HL-60 (cell line): ENCODE results near the gene XRCC5.
"Not testable (repeated sequence)": the region's sequence is repeated elsewhere in the genome, so short reads cannot be mapped to it uniquely, and the experiment has no call there.

Source experiments
- DNase-seq, 2 experiments: peaks; one replicate each; pipeline ENCODE4 v3.0.0-alpha.2; 2010 to 2020; ENCODE audit warnings: low read depth in 1 of 2, low spot score in 1 of 2
- H3K27ac ChIP-seq: fragments of 250-450 bp; sonication (Bioruptor Pico); replicated peaks from 2 replicates; pipeline ENCODE4 v1.5.1; 2020; ENCODE audit warnings: mild to moderate bottlenecking, moderate library complexity
- H3K27me3 ChIP-seq: fragments of 250-450 bp; sonication (Bioruptor Pico); 2 replicates; pipeline ENCODE4 v1.5.1; 2021; ENCODE audit warnings: mild to moderate bottlenecking, moderate library complexity; ENCODE audit not compliant: insufficient read depth, poor library complexity, severe bottlenecking
- H3K4me3 ChIP-seq: replicated peaks from 2 replicates; pipeline ENCODE4 v1.5.1; 2011; ENCODE audit warnings: mild to moderate bottlenecking, control low read depth, low read length; ENCODE audit not compliant: insufficient read depth
- CTCF ChIP-seq: IDR thresholded peaks from one replicate; pipeline ENCODE4 v1.5.1; 2011; ENCODE audit warnings: low read length, control low read depth, inconsistent platforms; ENCODE audit not compliant: insufficient read depth
- GABPA ChIP-seq: IDR thresholded peaks from 2 replicates; pipeline ENCODE4 v1.6.1; 2012; ENCODE audit warnings: low read depth
- POLR2AphosphoS5 ChIP-seq: IDR thresholded peaks from 2 replicates; pipeline ENCODE4 v1.6.1; 2012; ENCODE audit warnings: low read depth
- REST ChIP-seq: IDR thresholded peaks from 2 replicates; pipeline ENCODE4 v1.6.1; 2012; ENCODE audit warnings: low read depth; ENCODE audit not compliant: insufficient replicate concordance
- SPI1 ChIP-seq: IDR thresholded peaks from 2 replicates; pipeline ENCODE4 v1.6.1; 2012; ENCODE audit warnings: low read depth, mild to moderate bottlenecking, borderline replicate concordance

Gene XRCC5

GRCh38 chr2:216206041-216206703 lies 97.0 kb downstream of the XRCC5 start:
- H3K4me3 ChIP-seq = no peak overlapping the region
- TF ChIP-seq SPI1 (no peak), REST (no peak), CTCF (no peak), POLR2AphosphoS5 (no peak), GABPA (no peak)
- no peak overlapping the region for H3K27ac ChIP-seq
- no peaks in the 10 kb centered on the region for H3K27me3 ChIP-seq
- DNase-seq = no peak

GRCh38 chr2:216206821-216207220 lies 97.7 kb downstream of the XRCC5 start:
- no peak for DNase-seq
- Histone ChIP-seq H3K27ac (no peak overlapping the region), H3K27me3 (no peaks in the 10 kb centered on the region), H3K4me3 (no peak overlapping the region)
- TF ChIP-seq POLR2AphosphoS5 (no peak), GABPA (no peak), SPI1 (no peak)

GRCh38 chr2:216208661-216209060 lies 99.5 kb downstream of the XRCC5 start:
- not testable (repeated sequence) for H3K27ac ChIP-seq, H3K4me3 ChIP-seq, DNase-seq, H3K27me3 ChIP-seq
- TF ChIP-seq POLR2AphosphoS5 = peak; percentile 31; the same call in 1 of the 2 replicates

GRCh38 chr2:216210701-216211540 lies 101.8 kb downstream of the XRCC5 start:
- Histone ChIP-seq H3K27me3 (no peaks in the 10 kb centered on the region), H3K4me3 (no peak overlapping the region), H3K27ac (0 out of 2 replicates have a peak overlapping the region, but pooled peaks have one; percentile 31)
- DNase-seq = peak in 1 of 2 experiments; percentile 12
- no peak for TF ChIP-seq GABPA
- TF ChIP-seq REST = no peak
- TF ChIP-seq POLR2AphosphoS5 = no peak
- TF ChIP-seq SPI1 = no peak
- no peak for TF ChIP-seq CTCF
